Ovary (tissue), 3 donors: ENCODE measurements around the gene WIPF3.

ENCODE experiments used
- CTCF ChIP-seq, 3 donors: fragments of 450-650 bp in 2 of 3; fragments of 200-600 bp in 1 of 3; IDR thresholded peaks; one replicate each; pipeline versions ENCODE4 v1.5.1 to v1.8.0; 2016 to 2022; ENCODE audit warnings: antibody characterized with exemption in 3 of 3, mild to moderate bottlenecking in 1 of 3
- EP300 ChIP-seq: sonication (generic); formaldehyde crosslinking; IDR thresholded peaks from one replicate; pipeline ENCODE4 v1.6.1; 2017; ENCODE audit warnings: antibody characterized with exemption
- POLR2A ChIP-seq: fragments of 450-650 bp; IDR thresholded peaks from one replicate; pipeline ENCODE4 v1.6.1; 2017; ENCODE audit warnings: antibody characterized with exemption, mild to moderate bottlenecking, moderate library complexity
- donor health status: DM: no; HTN: no; CAD: no.

- no peak for TF ChIP-seq CTCF (IDR thresholded peaks at IDR 0.05)
- no peak for TF ChIP-seq POLR2A
- no peak for TF ChIP-seq EP300
Measured at GRCh38 chr7:29915481-29916215, 109.3 kb downstream of the WIPF3 start.
